HG03196 (cell line): Measurements from ENCODE around the gene FBXO24.

Experiments
- ATAC-seq: cut with Tn5 transposase; IDR thresholded peaks from one replicate; pipeline ENCODE4 v1.9.1; 2021; ENCODE audit not compliant: unreplicated experiment

FBXO24 gene

DNA sequence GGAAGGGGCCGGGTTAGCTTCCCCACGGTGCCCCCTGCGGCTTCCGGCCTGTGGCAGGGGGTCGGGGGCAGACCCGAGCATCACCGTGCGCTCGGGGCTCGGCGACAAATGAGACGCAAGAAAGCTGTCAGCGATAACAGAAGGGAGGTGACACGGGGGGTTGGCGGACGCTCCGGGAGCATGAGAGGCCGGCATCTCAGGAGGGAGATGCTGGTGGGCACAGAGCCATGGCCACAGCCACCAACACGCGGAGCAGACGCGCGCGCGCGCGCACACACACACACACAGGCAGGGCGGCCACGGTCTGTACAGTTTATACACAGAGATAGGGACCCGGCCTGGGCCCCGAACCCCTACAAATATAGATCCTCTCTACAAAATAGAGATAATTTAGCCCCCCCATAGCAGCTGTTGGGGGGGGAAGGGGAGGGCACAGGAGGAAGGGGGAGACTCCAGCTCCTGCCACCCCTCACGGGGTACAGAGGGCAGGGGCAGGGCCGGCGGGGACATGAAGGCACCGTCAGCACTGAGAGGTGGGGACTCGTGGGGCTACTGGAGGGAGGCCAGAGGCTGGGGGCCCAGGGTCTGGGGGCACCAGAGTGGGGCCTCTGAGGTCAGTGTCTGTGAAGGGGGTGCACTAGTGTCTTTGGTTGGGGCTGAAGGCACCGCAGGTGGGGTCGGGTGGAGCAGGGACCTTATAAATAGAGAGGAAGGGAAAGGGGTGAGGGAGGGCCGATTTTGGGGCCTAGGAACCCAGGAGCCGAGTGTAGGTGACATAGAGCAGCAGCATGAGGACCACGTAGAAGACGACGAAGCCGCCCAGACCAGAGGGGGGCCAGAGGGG is 11.5 kb upstream of the FBXO24 start:
- ATAC-seq: no peak

DNA sequence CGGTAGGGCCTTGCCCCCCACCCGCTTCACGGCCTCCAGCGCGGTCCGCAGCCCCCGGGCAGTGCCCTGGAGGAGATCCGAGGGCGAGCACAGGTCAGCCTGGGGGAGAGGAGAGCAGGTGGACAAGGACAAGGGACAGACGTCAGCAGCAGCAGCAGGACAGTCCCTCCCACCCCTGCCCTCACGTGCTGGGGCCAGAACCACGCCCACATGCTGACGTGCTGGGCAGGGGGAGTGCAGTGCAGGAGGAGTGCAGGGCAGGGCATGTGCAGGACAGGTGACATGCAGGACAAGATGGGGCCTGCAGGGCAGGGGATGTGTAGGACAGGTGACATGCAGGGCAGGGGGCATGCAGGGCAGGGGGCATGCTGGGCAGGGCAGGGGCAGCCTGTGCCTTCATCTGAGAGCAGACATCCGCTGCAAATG is 10.9 kb upstream of the FBXO24 start:
- ATAC-seq: no peak

DNA sequence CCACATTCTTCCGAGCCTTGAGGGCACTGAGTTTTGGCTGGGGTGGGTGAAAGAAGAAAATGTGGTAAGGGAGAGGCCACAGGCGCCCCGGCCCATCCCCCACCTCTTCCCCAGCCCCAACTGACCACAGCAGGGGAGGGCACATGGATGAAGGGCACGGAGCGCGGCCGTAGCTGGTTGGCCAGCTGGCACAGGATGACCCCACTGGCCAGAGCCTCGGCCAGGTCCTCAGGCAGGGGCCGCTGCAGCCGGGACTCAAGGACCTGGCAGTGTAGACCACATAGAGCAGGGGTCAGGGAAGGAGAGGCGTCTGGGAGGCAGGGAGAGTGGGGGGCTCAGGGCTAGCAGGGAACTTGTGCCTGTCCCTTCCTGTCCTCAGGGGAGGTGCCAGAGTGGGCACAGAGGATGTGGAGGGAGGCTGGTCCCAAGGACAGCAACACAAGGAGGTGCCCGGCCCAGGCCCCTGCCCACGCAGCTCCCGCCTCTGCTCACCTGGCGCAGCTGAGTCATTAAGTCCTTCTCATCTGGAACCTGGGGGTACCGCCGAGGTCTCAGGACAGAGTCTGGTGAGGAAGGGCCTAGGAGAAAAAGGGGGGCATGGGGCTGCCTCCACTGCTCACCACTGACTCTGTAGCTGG is 10.3 kb upstream of the FBXO24 start:
- ATAC-seq: no peak

DNA sequence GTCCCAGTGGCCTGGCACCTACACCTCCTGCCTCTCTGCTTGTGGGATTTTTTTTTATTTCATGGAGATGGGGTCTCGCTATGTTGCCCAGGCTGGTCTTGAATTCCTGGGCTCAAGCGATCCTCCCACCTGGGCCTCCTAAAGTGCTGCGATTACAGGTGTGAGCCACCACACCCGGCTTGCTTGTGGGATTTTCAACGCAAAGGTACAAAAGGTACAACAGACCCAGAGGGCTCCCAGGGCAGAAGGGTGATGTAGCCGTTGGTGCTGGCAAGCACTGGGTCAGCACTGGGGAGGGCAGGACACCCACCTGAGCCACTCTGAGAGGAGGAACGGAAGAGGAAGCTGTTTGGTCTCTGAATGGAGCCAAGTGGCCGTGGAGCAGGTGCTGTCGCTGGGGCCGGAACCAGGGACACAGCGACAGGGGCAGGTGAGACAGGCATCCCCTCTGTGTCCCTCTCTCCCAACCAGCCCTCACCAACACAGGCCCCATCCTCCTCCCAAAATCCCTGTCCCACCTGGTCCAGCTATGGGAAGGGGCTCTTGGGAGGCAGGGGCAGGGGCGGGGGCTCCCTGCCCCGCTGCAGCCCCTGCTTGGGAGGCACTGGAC is 9.6 kb upstream of the FBXO24 start:
- ATAC-seq: no peak

GRCh38 chr7:100577103-100577502 is 9.0 kb upstream of the FBXO24 start:
- ATAC-seq: no peak

GRCh38 chr7:100577507-100577906 is 8.6 kb upstream of the FBXO24 start:
- ATAC-seq: no peak

DNA sequence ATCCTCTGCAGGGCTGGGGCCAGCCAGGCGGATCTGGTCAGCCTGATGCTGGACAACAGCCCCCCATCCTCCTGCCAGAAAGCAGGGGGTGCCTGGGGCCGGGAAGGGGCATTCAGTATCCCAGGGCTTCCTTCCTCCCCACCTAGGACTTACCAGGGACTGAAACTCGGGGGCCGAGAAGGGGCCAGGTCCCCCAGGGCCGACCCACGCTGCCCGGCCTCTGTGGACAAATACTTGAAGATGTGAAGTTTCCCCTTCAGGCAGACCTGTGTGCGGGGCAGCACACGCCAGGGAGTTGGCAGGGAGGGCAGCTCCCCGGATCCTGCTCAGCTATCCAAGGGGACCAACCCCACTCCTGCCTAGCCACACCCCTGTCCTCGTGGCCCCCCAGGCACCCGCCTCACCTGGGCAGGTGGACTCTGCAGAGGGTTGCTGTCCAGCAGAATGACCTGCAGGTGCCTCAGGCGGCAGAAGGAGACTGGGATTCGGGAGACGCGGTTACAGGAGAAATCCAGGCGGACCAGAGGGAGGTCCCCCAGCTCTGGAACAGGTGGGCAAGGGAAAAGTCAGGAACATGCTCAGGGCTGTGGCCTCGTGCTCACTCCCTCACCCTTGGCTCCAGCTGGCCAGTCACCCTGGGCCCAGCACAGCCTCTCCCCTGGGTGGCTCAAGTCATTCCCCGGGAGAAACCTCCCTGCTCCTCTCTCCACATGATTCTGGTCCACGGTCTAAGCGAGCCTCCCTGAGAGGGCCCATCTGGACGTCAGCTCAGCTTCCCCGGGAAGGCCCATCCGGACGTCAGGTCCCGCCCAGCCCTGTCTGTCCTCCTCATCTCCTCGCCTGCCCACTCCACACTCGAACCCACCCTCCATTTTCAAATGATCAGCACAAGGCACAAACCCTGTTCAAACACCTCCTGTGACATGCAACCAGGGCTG is 7.6 kb upstream of the FBXO24 start:
- ATAC-seq: no peak

GRCh38 chr7:100580466-100581283 is 5.5 kb upstream of the FBXO24 start:
- no peak for ATAC-seq

DNA sequence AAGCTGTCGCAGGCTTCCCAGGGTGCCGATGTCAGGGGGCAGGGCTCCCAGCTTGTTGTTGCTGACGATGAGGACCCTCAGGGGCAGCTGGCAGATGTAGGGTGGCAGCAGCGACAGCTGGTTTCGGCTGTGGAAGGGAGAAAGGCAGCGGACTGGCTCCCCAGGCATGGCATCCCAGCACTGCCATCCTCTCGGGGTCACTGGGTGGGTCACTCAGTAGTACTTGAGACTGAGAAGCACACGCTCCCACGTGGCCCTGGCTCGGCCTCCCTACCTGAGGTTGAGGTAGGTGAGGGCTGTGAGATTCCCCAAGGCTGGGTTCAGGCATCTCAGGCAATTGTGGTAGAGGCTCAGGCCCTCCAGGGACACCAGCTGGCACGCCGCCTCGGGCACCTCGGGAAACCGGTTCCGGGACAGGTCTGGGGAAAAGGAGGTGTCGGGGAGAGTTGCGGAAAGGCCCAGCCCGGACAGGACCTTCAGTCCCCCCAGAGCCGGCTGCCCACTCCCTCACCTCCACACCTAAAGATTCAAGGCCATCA is 4.0 kb upstream of the FBXO24 start:
- no peak for ATAC-seq

DNA sequence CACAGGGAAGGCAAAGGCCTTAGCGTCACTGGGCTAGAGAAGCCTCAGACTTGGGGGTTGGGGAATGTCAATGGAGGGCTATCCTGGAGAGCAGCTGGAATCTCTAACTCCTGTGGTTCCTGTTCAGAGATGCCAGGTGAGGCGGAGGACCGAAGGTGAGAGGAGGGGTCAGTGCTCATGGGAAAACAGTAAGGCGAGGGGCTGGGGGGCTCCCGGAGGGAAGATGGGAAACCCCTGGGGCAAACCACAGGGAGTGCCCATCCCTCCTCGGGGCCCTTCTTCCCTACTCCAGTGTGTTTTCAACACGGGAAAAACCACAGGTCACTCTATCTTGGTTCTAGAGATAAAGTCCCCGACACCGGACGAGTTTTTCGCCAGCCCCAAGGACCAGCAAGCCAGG is 3.5 kb upstream of the FBXO24 start:
- ATAC-seq: no peak

- ATAC-seq: no peak
Observed at GRCh38 chr7:100583132-100584053, 2.7 kb upstream of the FBXO24 start.

DNA sequence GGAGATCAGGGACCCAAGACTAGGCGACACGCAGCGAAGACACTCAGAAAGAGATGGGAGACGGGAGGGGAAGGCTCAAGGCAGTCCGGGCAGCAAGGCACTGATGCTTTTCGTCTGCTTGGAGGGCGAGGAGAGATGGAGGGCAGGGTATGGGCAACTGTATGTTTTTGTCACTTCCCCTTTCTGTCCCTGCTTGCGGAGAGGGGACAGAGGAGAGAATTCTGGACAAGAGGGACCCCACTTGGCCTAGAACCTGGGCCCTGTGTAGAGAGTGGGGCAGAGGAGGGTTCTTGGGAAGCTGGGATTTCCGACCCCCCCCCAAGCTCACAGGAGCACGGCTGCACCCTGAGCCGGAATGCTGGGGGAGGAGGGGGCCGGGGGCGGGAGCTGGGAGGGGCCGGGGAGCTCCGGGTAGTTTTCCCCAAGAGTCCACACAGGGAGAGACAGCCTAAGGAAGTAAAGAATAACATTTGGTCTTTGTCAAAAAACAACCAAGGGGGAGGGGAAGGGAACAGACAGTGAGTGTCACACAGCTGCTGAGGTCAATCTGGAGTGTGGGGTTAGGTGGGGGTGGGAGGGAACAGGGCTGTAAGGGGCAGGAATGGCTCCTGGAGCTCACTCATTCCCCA is 2.0 kb upstream of the FBXO24 start:
- ATAC-seq: no peak

- no peak for ATAC-seq
Observed at GRCh38 chr7:100584683-100585510, 1.2 kb upstream of the FBXO24 start.

DNA sequence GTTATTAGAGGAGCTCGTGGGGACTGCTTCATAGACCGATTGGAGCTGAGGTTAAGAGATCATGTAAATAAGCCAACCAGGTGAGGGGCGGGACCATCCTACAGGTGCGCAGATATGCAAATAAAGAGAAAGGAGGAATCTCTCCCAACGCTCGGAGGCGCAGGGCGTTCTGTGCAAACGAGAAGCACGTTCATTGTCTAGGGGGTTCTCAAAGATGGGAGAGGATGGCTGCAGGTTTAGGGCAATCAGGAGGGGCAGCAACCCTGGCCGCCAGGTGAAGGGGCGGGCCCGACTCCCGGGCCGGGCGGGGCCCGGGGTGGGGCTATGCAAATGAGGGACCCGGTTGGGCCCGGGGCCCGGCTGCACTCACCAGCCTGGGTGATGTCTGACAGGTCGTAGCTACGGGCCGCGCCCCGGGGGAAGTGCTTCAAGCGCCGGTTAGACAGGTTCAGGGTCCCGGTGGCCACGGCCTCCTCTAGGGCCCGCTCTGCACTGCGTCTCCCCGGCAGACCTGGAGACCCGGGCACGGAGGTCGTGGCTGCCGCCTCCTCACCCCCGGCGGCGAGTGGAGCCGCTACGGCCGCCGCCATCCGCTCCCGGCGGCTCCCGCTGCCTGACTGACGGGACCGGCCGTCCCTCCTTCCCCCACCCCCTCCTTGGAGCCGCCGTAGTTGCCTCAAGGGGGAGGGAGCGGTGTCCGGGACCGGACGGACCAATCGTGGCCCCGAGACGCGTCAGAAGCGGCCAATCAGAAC is 440 bp upstream of the FBXO24 start, which contains the start of gene LRCH4:
Gene LRCH4, minus strand, starts transcription at position 619 of the 755 bp plus-strand sequence. Its CDS starts 29 bp downstream, at position 590.
- ATAC-seq: peak; percentile 24

GRCh38 chr7:100588438-100588837 is 2.3 kb downstream of the FBXO24 start:
- ATAC-seq: no peak

DNA sequence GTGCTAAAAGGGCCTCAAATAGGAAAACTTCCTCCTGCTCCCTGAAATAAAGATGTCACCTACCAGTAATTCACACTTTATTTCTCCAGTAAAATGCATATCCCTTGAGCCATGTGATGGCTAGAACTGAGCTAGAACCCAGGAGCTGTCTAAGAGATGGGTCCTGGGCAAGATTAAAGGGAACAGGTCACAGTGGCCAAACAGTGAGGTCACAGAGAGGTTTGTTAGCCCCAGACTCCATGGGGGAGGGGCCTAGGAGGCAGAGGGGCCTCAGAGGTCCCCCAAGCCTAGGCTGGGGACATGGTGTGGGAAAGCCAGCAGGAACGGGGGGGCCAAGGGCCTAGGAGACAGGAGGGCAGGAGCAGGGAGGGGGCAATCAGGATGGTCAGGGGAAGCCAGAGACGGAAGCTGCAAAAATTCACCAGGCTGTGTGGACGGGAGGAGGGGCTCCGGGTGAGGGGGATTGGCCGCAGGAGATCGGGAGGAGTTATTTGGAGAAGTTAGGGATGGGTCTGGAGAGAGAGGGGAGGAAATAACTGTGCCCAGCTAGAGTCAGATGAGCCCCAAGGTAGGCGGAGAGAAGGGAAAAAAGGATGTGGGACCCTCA is 3.3 kb downstream of the FBXO24 start:
- ATAC-seq: no peak
